CD4-positive, alpha-beta T cell (primary cell): ENCODE results near the gene LMOD1. TPM values are rescaled to one million over a fixed set of nuclear protein-coding genes. Genes with fewer than 3 reads are reported as not detected.

Source experiments
- ATAC-seq: fragments of 200-7000 bp; cut with Tn5 transposase; one replicate; pipeline ENCODE4 v1.10.0; 2022; ENCODE audit warnings: mild to moderate bottlenecking; ENCODE audit not compliant: poor library complexity
- CTCF ChIA-PET: fragments of 350-600 bp; sonication (Branson Sonifier 250); formaldehyde crosslinking; loops from one replicate; lab custom pipeline; 2021; ENCODE audit warnings: antibody characterized with exemption, inconsistent platforms; lab: Charles Lee
- POLR2A ChIA-PET: fragments of 350-600 bp; sonication (Branson Sonifier 250); formaldehyde crosslinking; loops from one replicate; lab custom pipeline; 2021; ENCODE audit warnings: antibody characterized with exemption, inconsistent platforms; lab: Charles Lee
- DNase-seq, 14 experiments: peaks; one replicate each; pipeline ENCODE4 v3.0.0-alpha.2; 2013 to 2020; ENCODE audit warnings: mixed read lengths in 2 of 14
- H3K27ac ChIP-seq, 2 donors: one replicate each; pipeline versions ENCODE4 v1.5.1 to v1.7.0; 2013; ENCODE audit warnings: low read length in 2 of 2, low read depth in 1 of 2, mild to moderate bottlenecking in 1 of 2
- H3K27me3 ChIP-seq, 2 experiments: 1 replicate in 1 of 2; 2 replicates in 1 of 2; pipeline versions ENCODE4 v1.6.1 to v1.7.0; 2013; ENCODE audit warnings: low read length in 2 of 2, control low read depth in 1 of 2, mild to moderate bottlenecking in 1 of 2, moderate library complexity in 1 of 2; ENCODE audit not compliant: insufficient read depth in 2 of 2, control insufficient read depth in 1 of 2
- H3K36me3 ChIP-seq: one replicate; pipeline ENCODE4 v1.6.1; 2013; ENCODE audit warnings: low read length, control low read depth; ENCODE audit not compliant: insufficient read depth
- H3K4me1 ChIP-seq: one replicate; pipeline ENCODE4 v1.6.1; 2013; ENCODE audit warnings: low read length, control low read depth; ENCODE audit not compliant: insufficient read depth
- H3K4me3 ChIP-seq: one replicate; pipeline ENCODE4 v1.5.1; 2013; ENCODE audit warnings: mild to moderate bottlenecking, low read length, moderate library complexity
- H3K9me3 ChIP-seq, 2 experiments: 1 replicate in 1 of 2; 2 replicates in 1 of 2; pipeline versions ENCODE4 v1.6.1 to v1.7.0; 2013; ENCODE audit warnings: low read length in 2 of 2, mild to moderate bottlenecking in 2 of 2, control low read depth in 1 of 2, moderate library complexity in 1 of 2; ENCODE audit not compliant: control insufficient read depth in 1 of 2, insufficient read depth in 1 of 2
- H3K27ac Mint-ChIP-seq: one replicate; pipeline ENCODE4 v1.8.0; 2020; ENCODE audit warnings: mixed read lengths
- H3K27me3 Mint-ChIP-seq: one replicate; pipeline ENCODE4 v1.8.0; 2021; ENCODE audit warnings: mixed read lengths
- H3K36me3 Mint-ChIP-seq: one replicate; pipeline ENCODE4 v1.8.0; 2021; ENCODE audit warnings: low read depth, mixed read lengths
- H3K4me1 Mint-ChIP-seq: one replicate; pipeline ENCODE4 v1.8.0; 2021; ENCODE audit warnings: low read depth, mixed read lengths
- H3K4me3 Mint-ChIP-seq: one replicate; pipeline ENCODE4 v1.8.0; 2020; ENCODE audit warnings: mild to moderate bottlenecking, mixed read lengths
- H3K9me3 Mint-ChIP-seq: one replicate; pipeline ENCODE4 v1.8.0; 2020; ENCODE audit warnings: mixed read lengths
- CTCF ChIP-seq: fragments of 200-600 bp; IDR thresholded peaks from one replicate; pipeline ENCODE4 v1.8.0; 2022; ENCODE audit warnings: antibody characterized with exemption, mild to moderate bottlenecking
- intact Hi-C, 2 experiments: fragments of 100-400 bp; cut with DNase I in 1 of 2; cut with micrococcal nuclease in 1 of 2; formaldehyde crosslinking; loops; one replicate each; pipeline versions ENCODE4 v1.15.1 to v1.9.0; 2023 to 2025; cut with DNase I, micrococcal nuclease
- total RNA-seq, 174 experiments: library from RNA in 2 of 174; stranded (reverse) in 2 of 174; gene quantifications; one replicate each; pipeline ENCODE4 v1.2.3 and lab custom pipeline; 2021 to 2026

Gene LMOD1
- total RNA-seq, 2 experiments from 2014 or later = not detected

GRCh38 chr1:201945863-201946223 lies 505 bp downstream of the LMOD1 start:
- ATAC-seq = no peak
- peaks cover 19% of the 10 kb centered on the region for H3K4me1 Mint-ChIP-seq

GRCh38 chr1:201945157-201945556 lies 1.2 kb downstream of the LMOD1 start:
- peaks cover 36 to 41% of the 10 kb centered on the region in 2 experiments for H3K27me3 ChIP-seq
- ATAC-seq (no peak), DNase-seq (no peak)
- no peaks in the 10 kb centered on the region for H3K36me3 ChIP-seq
- H3K27me3 Mint-ChIP-seq = peaks cover 68% of the 10 kb centered on the region
- TF ChIP-seq CTCF = no peak
- no peak overlapping the region for H3K4me3 Mint-ChIP-seq
- H3K36me3 Mint-ChIP-seq = no peaks in the 10 kb centered on the region
- H3K9me3 ChIP-seq = peaks cover 0 to 8% of the 10 kb centered on the region in 2 experiments
- H3K27ac ChIP-seq = no peak overlapping the region
- no peak overlapping the region for H3K4me3 ChIP-seq
- no peak overlapping the region for H3K27ac Mint-ChIP-seq
- H3K4me1 Mint-ChIP-seq = peaks cover 19% of the 10 kb centered on the region
- intact Hi-C loops = no loop called here
- peaks cover 8% of the 10 kb centered on the region for H3K4me1 ChIP-seq
- POLR2A ChIA-PET = interaction anchor here (0.6 kb wide), 1 partner anchor 10 kb away, joined by 4 read pairs; the partner anchor contains the start of gene TIMM17A
- H3K9me3 Mint-ChIP-seq = no peaks in the 10 kb centered on the region
- CTCF ChIA-PET = interaction anchor here (1.3 to 1.6 kb wide), 2 partner anchors 10 to 49 kb away, joined by 4 to 5 read pairs; partner anchors contain the start of gene TIMM17A

More at GRCh38 chr1:201945863-201946223, 505 bp downstream of the LMOD1 start:
- peaks cover 36 to 41% of the 10 kb centered on the region in 2 experiments for H3K27me3 ChIP-seq
- ChIA-PET POLR2A (interaction anchor here (1.2 kb wide), 1 partner anchor 9 kb away, joined by 3 read pairs; no protein-coding TSS in a partner anchor), CTCF (interaction anchor here (1.3 to 1.6 kb wide), 2 partner anchors 9 to 50 kb away, joined by 4 to 5 read pairs; partner anchors contain the start of gene TIMM17A)
- no peaks in the 10 kb centered on the region for H3K9me3 Mint-ChIP-seq
- H3K27ac Mint-ChIP-seq = no peak overlapping the region
- H3K36me3 Mint-ChIP-seq = no peaks in the 10 kb centered on the region
- no peak for TF ChIP-seq CTCF
- peaks cover 68% of the 10 kb centered on the region for H3K27me3 Mint-ChIP-seq
- no peak overlapping the region for H3K4me3 Mint-ChIP-seq
- H3K4me1 ChIP-seq = peaks cover 8% of the 10 kb centered on the region
- no peaks in the 10 kb centered on the region for H3K36me3 ChIP-seq
- intact Hi-C loops = loop anchor here in 1 of 2 experiments (1.0 kb wide), 1 partner anchor 16 kb away; no protein-coding TSS in a partner anchor
- H3K27ac ChIP-seq = no peak overlapping the region
- DNase-seq = no peak
- H3K9me3 ChIP-seq = peaks cover 0 to 8% of the 10 kb centered on the region in 2 experiments
- no peak overlapping the region for H3K4me3 ChIP-seq

GRCh38 chr1:201944639-201945038 lies 1.7 kb downstream of the LMOD1 start:
- Histone ChIP-seq H3K36me3 (no peaks in the 10 kb centered on the region), H3K27ac (no peak overlapping the region), H3K27me3 (peaks cover 36 to 43% of the 10 kb centered on the region in 2 experiments), H3K4me3 (no peak overlapping the region), H3K9me3 (peaks cover 0 to 8% of the 10 kb centered on the region in 2 experiments), H3K4me1 (peaks cover 8% of the 10 kb centered on the region)
- Mint-ChIP-seq H3K36me3 (no peaks in the 10 kb centered on the region), H3K27ac (no peak overlapping the region), H3K27me3 (peaks cover 68% of the 10 kb centered on the region), H3K4me1 (peaks cover 19% of the 10 kb centered on the region), H3K4me3 (no peak overlapping the region), H3K9me3 (no peaks in the 10 kb centered on the region)
- ATAC-seq (no peak), DNase-seq (no peak)
- intact Hi-C loops = loop anchor here in 1 of 2 experiments (5.0 kb wide), 1 partner anchor 48 kb away; no protein-coding TSS in a partner anchor
- TF ChIP-seq CTCF = no peak
- CTCF ChIA-PET = no interaction called here
- POLR2A ChIA-PET = no interaction called here
